Measurements from ENCODE around the gene PDE4D. TPM values are rescaled to one million over a fixed set of nuclear protein-coding genes. Genes with fewer than 3 reads are reported as not detected.

PDE4D gene
- total RNA-seq, 2 experiments from 2014 or later, result 0.50 to 0.51 TPM

DNA sequence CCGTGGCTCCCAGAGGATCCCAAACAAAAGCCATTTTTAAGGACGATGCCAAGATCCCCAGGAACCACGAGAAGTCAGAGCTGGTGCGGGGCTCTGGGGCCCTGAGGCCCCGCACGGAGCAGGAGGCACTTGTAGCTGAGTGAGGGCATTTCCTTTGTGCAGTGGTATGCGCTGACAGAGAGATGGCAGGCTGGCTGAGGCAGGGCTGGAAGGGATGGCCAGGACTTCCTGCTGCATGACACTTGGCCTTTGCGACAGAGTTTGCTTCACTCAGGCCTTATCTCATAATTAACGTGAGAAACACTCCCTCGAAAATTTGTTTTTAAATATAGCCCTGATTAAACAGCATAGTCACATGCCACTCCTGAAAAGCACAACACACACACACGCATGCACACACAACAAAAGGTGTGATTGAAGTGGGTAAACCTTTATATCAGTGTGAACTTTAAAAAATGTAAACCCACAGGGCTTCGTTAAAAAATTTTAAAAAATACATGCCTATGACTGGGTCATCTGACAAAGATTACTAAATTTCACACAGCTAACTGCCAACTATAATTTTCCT lies 536.6 kb downstream of the PDE4D start:
- CTCF ChIA-PET (ENCODE audit: unreplicated experiment), result no interaction called here
- TF ChIP-seq EZH2phosphoT487 (IDR thresholded peaks at IDR 0.05; ENCODE audit: borderline replicate concordance, low read depth, low read length), result no peak
- TF ChIP-seq, protein P1, sequence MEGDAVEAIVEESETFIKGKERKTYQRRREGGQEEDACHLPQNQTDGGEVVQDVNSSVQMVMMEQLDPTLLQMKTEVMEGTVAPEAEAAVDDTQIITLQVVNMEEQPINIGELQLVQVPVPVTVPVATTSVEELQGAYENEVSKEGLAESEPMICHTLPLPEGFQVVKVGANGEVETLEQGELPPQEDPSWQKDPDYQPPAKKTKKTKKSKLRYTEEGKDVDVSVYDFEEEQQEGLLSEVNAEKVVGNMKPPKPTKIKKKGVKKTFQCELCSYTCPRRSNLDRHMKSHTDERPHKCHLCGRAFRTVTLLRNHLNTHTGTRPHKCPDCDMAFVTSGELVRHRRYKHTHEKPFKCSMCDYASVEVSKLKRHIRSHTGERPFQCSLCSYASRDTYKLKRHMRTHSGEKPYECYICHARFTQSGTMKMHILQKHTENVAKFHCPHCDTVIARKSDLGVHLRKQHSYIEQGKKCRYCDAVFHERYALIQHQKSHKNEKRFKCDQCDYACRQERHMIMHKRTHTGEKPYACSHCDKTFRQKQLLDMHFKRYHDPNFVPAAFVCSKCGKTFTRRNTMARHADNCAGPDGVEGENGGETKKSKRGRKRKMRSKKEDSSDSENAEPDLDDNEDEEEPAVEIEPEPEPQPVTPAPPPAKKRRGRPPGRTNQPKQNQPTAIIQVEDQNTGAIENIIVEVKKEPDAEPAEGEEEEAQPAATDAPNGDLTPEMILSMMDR (conservative IDR thresholded peaks at IDR 0.05; ENCODE audit: low read length), result no peak
- Histone ChIP-seq H3K4me1 (ENCODE audit: insufficient read depth, low read length, poor library complexity, severe bottlenecking) (no peaks in the 10 kb centered on the region), H3K27ac (ENCODE audit: low read depth, low read length, poor library complexity, severe bottlenecking) (no peak overlapping the region), H3K4me2 (ENCODE audit: low read length) (no peak overlapping the region), H3K36me3 (ENCODE audit: insufficient read depth, low read length) (no peaks in the 10 kb centered on the region), H2AFZ (ENCODE audit: low read length) (no peak overlapping the region), H3K79me2 (ENCODE audit: insufficient read depth, low read depth, low read length) (no peaks in the 10 kb centered on the region), H4K20me1 (ENCODE audit: insufficient read depth, low read length) (no peaks in the 10 kb centered on the region), H3K9me3 (ENCODE audit: low read length) (no peaks in the 10 kb centered on the region), H3K4me3 (ENCODE audit: low read depth, low read length, poor library complexity, severe bottlenecking) (no peak overlapping the region), H3K9me2 (ENCODE audit: insufficient read depth, low read length) (no peaks in the 10 kb centered on the region; the same call in 1 of the 2 replicates)
- no TSS peak for BruUV-seq (replicated peaks)
- POLR2A ChIA-PET, result no interaction called here
- intact Hi-C loops (cut with micrococcal nuclease; ENCODE audit: unreplicated experiment), result no loop called here
- DNase-seq (ENCODE audit: low spot score), result no peak

DNA sequence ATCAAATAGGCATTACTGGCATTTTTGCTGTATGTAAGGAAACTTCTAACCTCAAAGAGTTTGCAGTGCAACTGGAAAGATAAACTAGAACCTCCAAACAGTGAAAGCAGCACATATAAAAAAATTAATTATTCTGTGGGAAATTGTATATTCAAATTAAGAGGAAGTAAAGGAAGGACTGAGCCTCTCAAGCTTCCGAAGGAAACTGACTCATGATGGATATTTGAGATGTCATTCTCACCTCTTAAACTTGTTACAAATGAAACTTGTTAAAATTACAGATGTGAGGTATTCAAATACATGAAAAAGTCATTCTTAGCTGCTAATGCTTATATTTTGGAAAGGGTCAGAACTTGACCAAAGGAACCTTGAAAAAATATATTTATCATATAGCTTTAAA lies 538.7 kb downstream of the PDE4D start:
- H3K9me3 ChIP-seq (ENCODE audit: low read length), result no peaks in the 10 kb centered on the region
- H4K20me1 ChIP-seq (ENCODE audit: insufficient read depth, low read length), result no peaks in the 10 kb centered on the region
- intact Hi-C loops (cut with micrococcal nuclease; ENCODE audit: unreplicated experiment), result no loop called here
- H3K79me2 ChIP-seq (ENCODE audit: insufficient read depth, low read depth, low read length), result no peaks in the 10 kb centered on the region
- H3K4me1 ChIP-seq (ENCODE audit: insufficient read depth, low read length, poor library complexity, severe bottlenecking), result no peaks in the 10 kb centered on the region
- DNase-seq (ENCODE audit: low spot score), result no peak
- BruUV-seq (replicated peaks), result no TSS peak
- H3K27ac ChIP-seq (ENCODE audit: low read depth, low read length, poor library complexity, severe bottlenecking), result no peak overlapping the region
- no peak for TF ChIP-seq EZH2phosphoT487 (IDR thresholded peaks at IDR 0.05; ENCODE audit: borderline replicate concordance, low read depth, low read length)
- TF ChIP-seq, protein P1 (conservative IDR thresholded peaks at IDR 0.05; ENCODE audit: low read length), result no peak
- H3K4me2 ChIP-seq (ENCODE audit: low read length), result no peak overlapping the region
- no peak overlapping the region for H2AFZ ChIP-seq (ENCODE audit: low read length)
- H3K4me3 ChIP-seq (ENCODE audit: low read depth, low read length, poor library complexity, severe bottlenecking), result no peak overlapping the region
- no peaks in the 10 kb centered on the region; the same call in 1 of the 2 replicates for H3K9me2 ChIP-seq (ENCODE audit: insufficient read depth, low read length)
- ChIA-PET POLR2A (interaction anchor here (0.6 to 2.0 kb wide), 4 partner anchors 10 to 238 kb away, joined by 3 to 6 read pairs (median 4); no protein-coding TSS in a partner anchor), CTCF (ENCODE audit: unreplicated experiment) (no interaction called here)
- H3K36me3 ChIP-seq (ENCODE audit: insufficient read depth, low read length), result no peaks in the 10 kb centered on the region

DNA sequence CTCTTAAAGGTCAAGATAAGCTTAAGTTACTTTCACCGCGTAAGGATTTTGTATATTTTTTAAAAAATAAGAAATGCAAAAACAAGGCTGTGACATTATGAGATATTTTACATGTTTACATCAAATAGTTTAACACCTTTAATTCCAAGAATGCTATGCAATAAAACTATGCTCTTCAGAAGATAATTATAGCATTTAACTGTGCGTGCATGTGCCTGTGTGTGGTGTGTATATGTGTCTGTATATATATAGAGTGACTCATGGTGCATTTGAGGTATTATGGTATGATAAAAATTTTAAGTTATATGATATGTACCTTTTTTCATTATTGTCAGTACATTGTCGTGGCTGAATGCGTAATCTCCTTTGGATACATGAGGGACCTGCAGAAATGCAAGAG lies 539.3 kb downstream of the PDE4D start:
- no peak for TF ChIP-seq EZH2phosphoT487 (IDR thresholded peaks at IDR 0.05; ENCODE audit: borderline replicate concordance, low read depth, low read length)
- TF ChIP-seq, protein P1 (conservative IDR thresholded peaks at IDR 0.05; ENCODE audit: low read length), result no peak
- POLR2A ChIA-PET, result interaction anchor here (1.4 kb wide), 1 partner anchor 18 kb away, joined by 4 read pairs; no protein-coding TSS in a partner anchor
- no peaks in the 10 kb centered on the region for H4K20me1 ChIP-seq (ENCODE audit: insufficient read depth, low read length)
- H3K27ac ChIP-seq (ENCODE audit: low read depth, low read length, poor library complexity, severe bottlenecking), result no peak overlapping the region
- no peak overlapping the region for H2AFZ ChIP-seq (ENCODE audit: low read length)
- CTCF ChIA-PET (ENCODE audit: unreplicated experiment), result no interaction called here
- H3K36me3 ChIP-seq (ENCODE audit: insufficient read depth, low read length), result no peaks in the 10 kb centered on the region
- intact Hi-C loops (cut with micrococcal nuclease; ENCODE audit: unreplicated experiment), result no loop called here
- no peaks in the 10 kb centered on the region for H3K9me3 ChIP-seq (ENCODE audit: low read length)
- no TSS peak for BruUV-seq (replicated peaks)
- H3K4me3 ChIP-seq (ENCODE audit: low read depth, low read length, poor library complexity, severe bottlenecking), result no peak overlapping the region
- H3K4me1 ChIP-seq (ENCODE audit: insufficient read depth, low read length, poor library complexity, severe bottlenecking), result no peaks in the 10 kb centered on the region
- H3K4me2 ChIP-seq (ENCODE audit: low read length), result no peak overlapping the region
- H3K9me2 ChIP-seq (ENCODE audit: insufficient read depth, low read length), result no peaks in the 10 kb centered on the region; the same call in 1 of the 2 replicates
- H3K79me2 ChIP-seq (ENCODE audit: insufficient read depth, low read depth, low read length), result no peaks in the 10 kb centered on the region
- no peak for DNase-seq (ENCODE audit: low spot score)
